ENCODE results near the gene HSPA8. TPM values are rescaled to one million over a fixed set of nuclear protein-coding genes. Genes with fewer than 3 reads are reported as not detected.
A peak's percentile ranks its signal among the peaks of the same experiment; 100 is the strongest.
"Not testable (repeated sequence)": the region's sequence is repeated elsewhere in the genome, so short reads cannot be mapped to it uniquely, and the experiment has no call there.

The HSPA8 gene
- total RNA-seq, 2 donors from 2014 or later: 754 to 806 TPM

- DNase-seq (ENCODE audit: low spot score): no peak
- intact Hi-C loops (cut with DNase I): no loop called here
Observed at GRCh38 chr11:123076484-123076883, 14.5 kb upstream of the HSPA8 start.

- no peak for DNase-seq (ENCODE audit: low spot score)
- intact Hi-C loops (cut with DNase I): no loop called here
Observed at GRCh38 chr11:123073343-123074057, 11.6 kb upstream of the HSPA8 start.

- no peak for DNase-seq (ENCODE audit: low spot score)
- intact Hi-C loops (cut with DNase I): no loop called here
Observed at GRCh38 chr11:123072762-123073161, 10.8 kb upstream of the HSPA8 start.

- no peak for DNase-seq (ENCODE audit: low spot score)
- intact Hi-C loops (cut with DNase I): no loop called here
Observed at GRCh38 chr11:123072332-123072761, 10.4 kb upstream of the HSPA8 start.

GRCh38 chr11:123069908-123070821 lies 8.2 kb upstream of the HSPA8 start:
- intact Hi-C loops (cut with DNase I): no loop called here
- no peak for DNase-seq (ENCODE audit: low spot score)

- intact Hi-C loops (cut with DNase I): no loop called here
- DNase-seq (ENCODE audit: low spot score): no peak
Observed at GRCh38 chr11:123065621-123066020, 3.7 kb upstream of the HSPA8 start.

- DNase-seq (ENCODE audit: low spot score): no peak
- intact Hi-C loops (cut with DNase I): no loop called here
Observed at GRCh38 chr11:123063826-123064657, 2.1 kb upstream of the HSPA8 start.

GRCh38 chr11:123062892-123063825 lies 1.2 kb upstream of the HSPA8 start:
- intact Hi-C loops (cut with DNase I): no loop called here
- no peak for DNase-seq (ENCODE audit: low spot score)

- intact Hi-C loops (cut with DNase I): no loop called here
- DNase-seq (ENCODE audit: low spot score): peak; percentile 100
Observed at GRCh38 chr11:123062158-123062891, 389 bp upstream of the HSPA8 start.

GRCh38 chr11:123060277-123061000 lies 1.5 kb downstream of the HSPA8 start:
- DNase-seq (ENCODE audit: low spot score): no peak
- intact Hi-C loops (cut with DNase I): no loop called here

GRCh38 chr11:123059041-123059920 lies 2.7 kb downstream of the HSPA8 start:
- intact Hi-C loops (cut with DNase I): not testable (repeated sequence)

GRCh38 chr11:123057661-123058305 lies 4.2 kb downstream of the HSPA8 start:
- intact Hi-C loops (cut with DNase I): no loop called here
- no peak for DNase-seq (ENCODE audit: low spot score)

More at GRCh38 chr11:123059041-123059920, 2.7 kb downstream of the HSPA8 start:
- not testable (repeated sequence) for DNase-seq (ENCODE audit: low spot score)

GRCh38 chr11:123056835-123057491 lies 5.0 kb downstream of the HSPA8 start:
- intact Hi-C loops (cut with DNase I): no loop called here

GRCh38 chr11:123055191-123055901 lies 6.6 kb downstream of the HSPA8 start:
- intact Hi-C loops (cut with DNase I): no loop called here
- DNase-seq (ENCODE audit: low spot score): no peak

More at GRCh38 chr11:123056835-123057491, 5.0 kb downstream of the HSPA8 start:
- DNase-seq (ENCODE audit: low spot score): no peak
